ENCODE results near the gene RANBP3.

The RANBP3 gene

GRCh38 chr19:5996102-5996501, 18.2 kb upstream of the RANBP3 start:
- Mint-ChIP-seq H3K4me3 (no peak overlapping the region), H3K27me3 (ENCODE audit: low read depth, poor library complexity) (peaks cover 4% of the 10 kb centered on the region), H3K27ac (no peak overlapping the region), H3K9me3 (peaks cover 13% of the 10 kb centered on the region), H3K4me1 (peaks cover 17% of the 10 kb centered on the region), H3K36me3 (ENCODE audit: low read depth) (peaks cover 18% of the 10 kb centered on the region)
- DNase-seq, result no peak
- TF ChIP-seq, protein P1, sequence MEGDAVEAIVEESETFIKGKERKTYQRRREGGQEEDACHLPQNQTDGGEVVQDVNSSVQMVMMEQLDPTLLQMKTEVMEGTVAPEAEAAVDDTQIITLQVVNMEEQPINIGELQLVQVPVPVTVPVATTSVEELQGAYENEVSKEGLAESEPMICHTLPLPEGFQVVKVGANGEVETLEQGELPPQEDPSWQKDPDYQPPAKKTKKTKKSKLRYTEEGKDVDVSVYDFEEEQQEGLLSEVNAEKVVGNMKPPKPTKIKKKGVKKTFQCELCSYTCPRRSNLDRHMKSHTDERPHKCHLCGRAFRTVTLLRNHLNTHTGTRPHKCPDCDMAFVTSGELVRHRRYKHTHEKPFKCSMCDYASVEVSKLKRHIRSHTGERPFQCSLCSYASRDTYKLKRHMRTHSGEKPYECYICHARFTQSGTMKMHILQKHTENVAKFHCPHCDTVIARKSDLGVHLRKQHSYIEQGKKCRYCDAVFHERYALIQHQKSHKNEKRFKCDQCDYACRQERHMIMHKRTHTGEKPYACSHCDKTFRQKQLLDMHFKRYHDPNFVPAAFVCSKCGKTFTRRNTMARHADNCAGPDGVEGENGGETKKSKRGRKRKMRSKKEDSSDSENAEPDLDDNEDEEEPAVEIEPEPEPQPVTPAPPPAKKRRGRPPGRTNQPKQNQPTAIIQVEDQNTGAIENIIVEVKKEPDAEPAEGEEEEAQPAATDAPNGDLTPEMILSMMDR (IDR thresholded peaks at IDR 0.05), result no peak

DNA sequence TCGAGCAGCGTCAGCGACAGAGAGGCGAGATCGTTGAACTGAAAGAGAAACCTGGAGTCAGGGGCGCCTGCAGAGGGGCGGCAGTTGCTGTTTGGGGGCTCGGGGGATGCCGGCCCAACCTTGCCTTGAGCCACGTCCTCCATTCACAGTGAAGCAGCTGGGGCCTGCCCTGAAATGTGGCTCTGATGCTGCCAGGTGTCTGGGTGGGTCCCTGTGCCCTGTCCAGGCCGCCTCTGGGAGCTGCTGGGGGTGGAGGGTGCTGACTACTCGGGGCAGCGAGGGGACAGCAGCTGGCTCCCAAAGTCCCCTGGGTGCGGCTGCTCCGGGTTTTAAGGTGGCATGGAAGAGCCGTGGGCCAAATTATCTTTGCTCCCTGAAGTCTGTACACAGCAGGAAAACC, 17.7 kb upstream of the RANBP3 start:
- no peak overlapping the region for H3K4me3 Mint-ChIP-seq
- H3K4me1 Mint-ChIP-seq, result peaks cover 17% of the 10 kb centered on the region
- no peak overlapping the region for H3K27ac Mint-ChIP-seq
- TF ChIP-seq, protein P1 (IDR thresholded peaks at IDR 0.05), result no peak
- H3K27me3 Mint-ChIP-seq (ENCODE audit: low read depth, poor library complexity), result peaks cover 4% of the 10 kb centered on the region
- peaks cover 8% of the 10 kb centered on the region for H3K9me3 Mint-ChIP-seq
- no peak for DNase-seq
- peaks cover 14% of the 10 kb centered on the region for H3K36me3 Mint-ChIP-seq (ENCODE audit: low read depth)

- Mint-ChIP-seq H3K27me3 (ENCODE audit: low read depth, poor library complexity) (peaks cover 4% of the 10 kb centered on the region), H3K4me3 (no peak overlapping the region), H3K9me3 (peaks cover 2% of the 10 kb centered on the region), H3K36me3 (ENCODE audit: low read depth) (peaks cover 6% of the 10 kb centered on the region), H3K4me1 (peaks cover 23% of the 10 kb centered on the region), H3K27ac (no peak overlapping the region)
- TF ChIP-seq, protein P1 (IDR thresholded peaks at IDR 0.05), result no peak
- DNase-seq, result no peak
These were observed 16.6 kb upstream of the RANBP3 start for GRCh38 chr19:5994405-5995165.

GRCh38 chr19:5993648-5994358, 15.9 kb upstream of the RANBP3 start:
- Mint-ChIP-seq H3K4me3 (no peak overlapping the region), H3K27ac (peak overlapping the region; percentile 78), H3K4me1 (peaks cover 31% of the 10 kb centered on the region), H3K36me3 (ENCODE audit: low read depth) (no peaks in the 10 kb centered on the region), H3K27me3 (ENCODE audit: low read depth, poor library complexity) (peaks cover 4% of the 10 kb centered on the region), H3K9me3 (no peaks in the 10 kb centered on the region)
- TF ChIP-seq, protein P1 (IDR thresholded peaks at IDR 0.05), result no peak
- no peak for DNase-seq

DNA sequence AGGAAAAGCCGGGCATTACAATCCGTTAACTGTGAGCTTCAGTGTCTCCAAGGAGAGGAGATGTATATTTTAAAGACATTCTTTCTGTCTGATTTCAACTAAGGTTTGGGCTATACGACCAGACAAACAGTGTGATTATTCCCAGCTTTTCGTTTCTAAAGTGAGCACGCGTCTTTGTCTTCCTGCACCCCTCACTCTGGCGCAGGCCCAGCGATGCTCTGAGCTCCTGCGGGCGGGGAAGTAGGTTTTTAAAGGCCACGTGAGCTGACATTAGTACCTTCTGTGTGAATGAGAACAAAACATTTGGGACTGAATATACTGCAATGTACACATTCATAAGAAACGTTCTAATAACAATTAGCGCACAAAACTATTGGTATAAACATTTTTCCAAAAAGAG, 15.3 kb upstream of the RANBP3 start:
- Mint-ChIP-seq H3K36me3 (ENCODE audit: low read depth) (no peaks in the 10 kb centered on the region), H3K4me3 (no peak overlapping the region), H3K4me1 (peaks cover 36% of the 10 kb centered on the region), H3K27me3 (ENCODE audit: low read depth, poor library complexity) (peaks cover 4% of the 10 kb centered on the region), H3K9me3 (no peaks in the 10 kb centered on the region), H3K27ac (peak overlapping the region; percentile 71)
- no peak for DNase-seq
- TF ChIP-seq, protein P1 (IDR thresholded peaks at IDR 0.05), result no peak

Measured in nephron progenitor cell (in vitro differentiated cells).